Measurements from ENCODE around the gene PRMT5. TPM values are rescaled to one million over a fixed set of nuclear protein-coding genes. Genes with fewer than 3 reads are reported as not detected.

The PRMT5 gene
- total RNA-seq, 1 donor from 2014 or later = 89.8 TPM

GRCh38 chr14:22893706-22894105 is 35.5 kb downstream of the PRMT5 start:
- DNase-seq (ENCODE audit: low spot score in 2 of 2, unreplicated experiment in 2 of 2) = no peak
- Mint-ChIP-seq H3K9me3 (no peaks in the 10 kb centered on the region), H3K4me1 (peaks cover 8% of the 10 kb centered on the region), H3K27ac (no peak overlapping the region), H3K36me3 (no peaks in the 10 kb centered on the region), H3K4me3 (no peak overlapping the region), H3K27me3 (ENCODE audit: low read depth) (no peaks in the 10 kb centered on the region)
- TF ChIP-seq CTCF (IDR thresholded peaks at IDR 0.05; ENCODE audit: unreplicated experiment) = no peak

- no peak for DNase-seq (ENCODE audit: low spot score in 2 of 2, unreplicated experiment in 2 of 2)
- Mint-ChIP-seq H3K9me3 (no peaks in the 10 kb centered on the region), H3K4me1 (peaks cover 16% of the 10 kb centered on the region), H3K27ac (peak overlapping the region; percentile 64), H3K4me3 (no peak overlapping the region), H3K27me3 (ENCODE audit: low read depth) (no peaks in the 10 kb centered on the region), H3K36me3 (no peaks in the 10 kb centered on the region)
- TF ChIP-seq CTCF (IDR thresholded peaks at IDR 0.05; ENCODE audit: unreplicated experiment) = no peak
These were observed 36.7 kb downstream of the PRMT5 start for GRCh38 chr14:22892488-22892887.

- no peak overlapping the region for H3K4me3 Mint-ChIP-seq
- no peak for TF ChIP-seq CTCF (IDR thresholded peaks at IDR 0.05; ENCODE audit: unreplicated experiment)
- H3K36me3 Mint-ChIP-seq = no peaks in the 10 kb centered on the region
- no peaks in the 10 kb centered on the region for H3K9me3 Mint-ChIP-seq
- no peaks in the 10 kb centered on the region for H3K27me3 Mint-ChIP-seq (ENCODE audit: low read depth)
- no peak for DNase-seq (ENCODE audit: low spot score in 2 of 2, unreplicated experiment in 2 of 2)
- H3K4me1 Mint-ChIP-seq = peaks cover 30% of the 10 kb centered on the region
- H3K27ac Mint-ChIP-seq = no peak overlapping the region
These were observed 38.8 kb downstream of the PRMT5 start for GRCh38 chr14:22890416-22890815.

- H3K27ac Mint-ChIP-seq = no peak overlapping the region
These were observed 40.5 kb downstream of the PRMT5 start for GRCh38 chr14:22888662-22889061.

GRCh38 chr14:22887990-22888378 is 41.2 kb downstream of the PRMT5 start:
- Mint-ChIP-seq H3K27ac (peak overlapping the region; percentile 98), H3K4me1 (peaks cover 50% of the 10 kb centered on the region)
- TF ChIP-seq CTCF (IDR thresholded peaks at IDR 0.05; ENCODE audit: unreplicated experiment) = no peak

More at GRCh38 chr14:22888662-22889061, 40.5 kb downstream of the PRMT5 start:
- Mint-ChIP-seq H3K9me3 (no peaks in the 10 kb centered on the region), H3K27me3 (ENCODE audit: low read depth) (no peaks in the 10 kb centered on the region), H3K4me1 (peaks cover 43% of the 10 kb centered on the region), H3K36me3 (no peaks in the 10 kb centered on the region), H3K4me3 (no peak overlapping the region)
- DNase-seq (ENCODE audit: low spot score in 2 of 2, unreplicated experiment in 2 of 2) = no peak
- no peak for TF ChIP-seq CTCF (IDR thresholded peaks at IDR 0.05; ENCODE audit: unreplicated experiment)

More at GRCh38 chr14:22887990-22888378, 41.2 kb downstream of the PRMT5 start:
- no peak for DNase-seq (ENCODE audit: low spot score in 2 of 2, unreplicated experiment in 2 of 2)
- Mint-ChIP-seq H3K4me3 (peak overlapping the region; percentile 91), H3K9me3 (no peaks in the 10 kb centered on the region), H3K27me3 (ENCODE audit: low read depth) (no peaks in the 10 kb centered on the region), H3K36me3 (no peaks in the 10 kb centered on the region)
